K562 (cell line): ENCODE measurements around the gene RGS3. TPM values are rescaled to one million over a fixed set of nuclear protein-coding genes. Genes with fewer than 3 reads are reported as not detected.

ENCODE experiments used
- ATF4 ChIP-seq: fragments of 450-650 bp; formaldehyde crosslinking; IDR thresholded peaks from 2 replicates; pipeline ENCODE4 v1.4.0; 2022; ENCODE audit warnings: mild to moderate bottlenecking, moderate library complexity
- DMBX1 ChIP-seq: fragments of 250-450 bp; sonication (Bioruptor Pico); IDR thresholded peaks from 2 replicates; pipeline ENCODE4 v1.8.0; 2022; ENCODE audit warnings: inconsistent platforms, mild to moderate bottlenecking, moderate library complexity, borderline replicate concordance
- ELK3 ChIP-seq: fragments of 450-650 bp; formaldehyde crosslinking; IDR thresholded peaks from 2 replicates; pipeline ENCODE4 v1.4.0; 2020; ENCODE audit warnings: mild to moderate bottlenecking
- ETV5 ChIP-seq: sonication (generic); formaldehyde crosslinking; IDR thresholded peaks from 2 replicates; pipeline ENCODE4 v1.4.0; 2020; ENCODE audit warnings: low read depth, mild to moderate bottlenecking, missing genetic modification reagents
- FOXA1 ChIP-seq: fragments of 450-650 bp; IDR thresholded peaks from 2 replicates; pipeline ENCODE4 v1.6.1; 2016; ENCODE audit warnings: mild to moderate bottlenecking, borderline replicate concordance
- ILK ChIP-seq: fragments of 450-650 bp; IDR thresholded peaks from 2 replicates; pipeline ENCODE4 v1.6.1; 2016; ENCODE audit warnings: missing genetic modification characterization, low read depth, mild to moderate bottlenecking, missing compliant biosample characterization, moderate library complexity, borderline replicate concordance
- KLF16 ChIP-seq: IDR thresholded peaks from 2 replicates; pipeline ENCODE4 v1.6.1; 2016; ENCODE audit warnings: antibody characterized with exemption
- NEUROD1 ChIP-seq: fragments of 150-350 bp; IDR thresholded peaks from 2 replicates; pipeline ENCODE4 v1.6.1; 2014; ENCODE audit warnings: borderline replicate concordance, low read length, low read depth; ENCODE audit not compliant: partially characterized antibody
- SMARCC2 ChIP-seq: fragments of 450-650 bp; IDR thresholded peaks from 2 replicates; pipeline ENCODE4 v1.6.1; 2017; ENCODE audit warnings: antibody characterized with exemption, moderate library complexity, mild to moderate bottlenecking, low read depth
- ZFP1 ChIP-seq: fragments of 450-650 bp; formaldehyde crosslinking; IDR thresholded peaks from 2 replicates; pipeline ENCODE4 v1.4.0; 2020; ENCODE audit warnings: mild to moderate bottlenecking, mixed read lengths
- ZNF224 ChIP-seq: sonication (generic); formaldehyde crosslinking; IDR thresholded peaks from 2 replicates; pipeline ENCODE4 v1.8.0; 2022; ENCODE audit warnings: mild to moderate bottlenecking, missing genetic modification reagents
- polyA plus RNA-seq, 8 experiments: library from polyadenylated mRNA; depleted of rRNA in 4 of 8; stranded (reverse) in 5 of 8; unstranded in 3 of 8; fragments of >200 nt; fragmentation: Nextera tagmentation in 2 of 8; fragmentation: Illumina TruSeq in 1 of 8; extraction: Ambion mirVana in 2 of 8; extraction: Trizol in 1 of 8; gene quantifications; 2 replicates each; pipeline versions ENCODE4 v1.2.1 to v1.2.3, GENCODE V29; 2011 to 2014; ENCODE audit warnings: inconsistent platforms in 1 of 8, missing spikeins in 1 of 8
- total RNA-seq, 7 experiments: library from RNA; depleted of rRNA in 6 of 7; stranded (reverse); fragments of >200 nt in 6 of 7; fragmentation: Illumina TruSeq in 2 of 7; extraction: Trizol in 2 of 7; gene quantifications; 2 replicates each; pipeline versions ENCODE4 v1.2.1 to v1.2.3, GENCODE V29; 2011 to 2021; ENCODE audit warnings: low replicate concordance in 1 of 7
- TF ChIP-seq, protein P1 (sequence below), 2 experiments: fragments of 450-650 bp in 1 of 2; sonication (generic) in 1 of 2; formaldehyde crosslinking in 1 of 2; IDR thresholded peaks; 2 replicates each; pipeline versions ENCODE4 v1.7.1 to v1.9.0; 2016 to 2022; ENCODE audit warnings: inconsistent platforms in 1 of 2, mild to moderate bottlenecking in 1 of 2, missing genetic modification reagents in 1 of 2
- TF ChIP-seq, protein P2 (sequence below): fragments of 450-650 bp; formaldehyde crosslinking; conservative IDR thresholded peaks from 2 replicates; pipeline ENCODE4 v1.4.0; 2022; ENCODE audit warnings: mild to moderate bottlenecking, missing genetic modification characterization

The RGS3 gene
- total and polyA plus RNA-seq, 9 of the 15 experiments (the other 6 are each of a cell fraction or from before 2014, with no cell fraction given) = 0.08 to 2.9 (median 0.95) TPM

DNA sequence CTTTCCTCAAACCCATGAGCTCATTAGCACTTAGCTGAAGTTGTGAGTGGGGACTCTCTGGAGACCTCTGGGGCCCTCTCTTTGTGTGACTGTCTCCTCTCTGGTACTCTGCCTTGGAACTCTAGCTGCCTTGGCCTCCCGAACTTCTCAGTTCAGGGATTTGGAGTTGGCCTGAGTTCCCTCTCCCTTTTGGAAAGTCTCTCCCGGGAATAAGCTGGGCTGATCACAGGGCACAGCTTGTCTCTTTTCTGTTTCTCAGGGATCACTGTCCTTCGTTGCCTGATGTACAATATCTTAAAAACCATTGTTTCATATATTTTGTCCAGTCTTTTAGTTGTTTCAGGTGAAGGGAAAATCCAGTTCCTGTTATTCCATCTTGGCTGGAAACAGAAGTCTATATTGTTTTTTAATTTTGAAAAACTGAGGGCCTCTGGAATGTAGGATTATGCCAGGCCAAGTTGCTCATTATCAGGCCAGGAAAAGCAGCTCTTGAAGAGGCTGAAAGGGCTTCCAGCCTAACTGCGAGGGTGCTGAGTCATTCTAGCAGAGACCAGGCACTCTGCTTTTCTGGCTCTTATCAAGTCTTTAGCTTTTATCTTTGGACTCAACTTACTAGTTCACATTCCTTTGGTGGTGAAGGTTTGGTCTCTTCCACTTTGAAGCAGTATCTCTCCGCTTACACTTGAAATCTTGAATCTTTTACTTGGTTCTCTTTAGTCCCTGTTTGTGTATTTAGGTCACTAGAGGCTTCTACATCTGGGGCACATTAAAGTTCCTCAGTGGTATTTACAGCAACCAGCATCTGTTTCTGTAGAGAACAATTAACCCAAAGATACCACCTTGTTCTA, 8.4 kb upstream of the RGS3 start (continued):
- TF ChIP-seq, protein P1, sequence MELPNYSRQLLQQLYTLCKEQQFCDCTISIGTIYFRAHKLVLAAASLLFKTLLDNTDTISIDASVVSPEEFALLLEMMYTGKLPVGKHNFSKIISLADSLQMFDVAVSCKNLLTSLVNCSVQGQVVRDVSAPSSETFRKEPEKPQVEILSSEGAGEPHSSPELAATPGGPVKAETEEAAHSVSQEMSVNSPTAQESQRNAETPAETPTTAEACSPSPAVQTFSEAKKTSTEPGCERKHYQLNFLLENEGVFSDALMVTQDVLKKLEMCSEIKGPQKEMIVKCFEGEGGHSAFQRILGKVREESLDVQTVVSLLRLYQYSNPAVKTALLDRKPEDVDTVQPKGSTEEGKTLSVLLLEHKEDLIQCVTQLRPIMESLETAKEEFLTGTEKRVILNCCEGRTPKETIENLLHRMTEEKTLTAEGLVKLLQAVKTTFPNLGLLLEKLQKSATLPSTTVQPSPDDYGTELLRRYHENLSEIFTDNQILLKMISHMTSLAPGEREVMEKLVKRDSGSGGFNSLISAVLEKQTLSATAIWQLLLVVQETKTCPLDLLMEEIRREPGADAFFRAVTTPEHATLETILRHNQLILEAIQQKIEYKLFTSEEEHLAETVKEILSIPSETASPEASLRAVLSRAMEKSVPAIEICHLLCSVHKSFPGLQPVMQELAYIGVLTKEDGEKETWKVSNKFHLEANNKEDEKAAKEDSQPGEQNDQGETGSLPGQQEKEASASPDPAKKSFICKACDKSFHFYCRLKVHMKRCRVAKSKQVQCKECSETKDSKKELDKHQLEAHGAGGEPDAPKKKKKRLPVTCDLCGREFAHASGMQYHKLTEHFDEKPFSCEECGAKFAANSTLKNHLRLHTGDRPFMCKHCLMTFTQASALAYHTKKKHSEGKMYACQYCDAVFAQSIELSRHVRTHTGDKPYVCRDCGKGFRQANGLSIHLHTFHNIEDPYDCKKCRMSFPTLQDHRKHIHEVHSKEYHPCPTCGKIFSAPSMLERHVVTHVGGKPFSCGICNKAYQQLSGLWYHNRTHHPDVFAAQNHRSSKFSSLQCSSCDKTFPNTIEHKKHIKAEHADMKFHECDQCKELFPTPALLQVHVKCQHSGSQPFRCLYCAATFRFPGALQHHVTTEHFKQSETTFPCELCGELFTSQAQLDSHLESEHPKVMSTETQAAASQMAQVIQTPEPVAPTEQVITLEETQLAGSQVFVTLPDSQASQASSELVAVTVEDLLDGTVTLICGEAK (IDR thresholded peaks at IDR 0.05) = 0 out of 2 replicates have a peak, but pooled peaks have one; percentile 16
- TF ChIP-seq, protein P1 (CRISPR knock-in tag; IDR thresholded peaks at IDR 0.05) = no peak
- TF ChIP-seq ILK (tag) = no peak
- no peak for TF ChIP-seq FOXA1
- no peak for TF ChIP-seq ZFP1
- no peak for TF ChIP-seq ATF4 (CRISPR knock-in tag)
- no peak for TF ChIP-seq ETV5
- no peak for TF ChIP-seq ELK3 (CRISPR knock-in tag)
- peak; percentile 32; the same call in 1 of the 2 replicates for TF ChIP-seq KLF16
- peak; percentile 15 for TF ChIP-seq NEUROD1
- peak; percentile 81 for TF ChIP-seq SMARCC2
- no peak for TF ChIP-seq ZNF224
- no peak for TF ChIP-seq DMBX1 (CRISPR knock-in tag)
- TF ChIP-seq, protein P2, sequence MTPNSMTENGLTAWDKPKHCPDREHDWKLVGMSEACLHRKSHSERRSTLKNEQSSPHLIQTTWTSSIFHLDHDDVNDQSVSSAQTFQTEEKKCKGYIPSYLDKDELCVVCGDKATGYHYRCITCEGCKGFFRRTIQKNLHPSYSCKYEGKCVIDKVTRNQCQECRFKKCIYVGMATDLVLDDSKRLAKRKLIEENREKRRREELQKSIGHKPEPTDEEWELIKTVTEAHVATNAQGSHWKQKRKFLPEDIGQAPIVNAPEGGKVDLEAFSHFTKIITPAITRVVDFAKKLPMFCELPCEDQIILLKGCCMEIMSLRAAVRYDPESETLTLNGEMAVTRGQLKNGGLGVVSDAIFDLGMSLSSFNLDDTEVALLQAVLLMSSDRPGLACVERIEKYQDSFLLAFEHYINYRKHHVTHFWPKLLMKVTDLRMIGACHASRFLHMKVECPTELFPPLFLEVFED (CRISPR knock-in tag) = no peak
